Prostate gland (tissue), 2 donors: Measurements from ENCODE around the gene OGFOD1. TPM values are rescaled to one million over a fixed set of nuclear protein-coding genes. Genes with fewer than 3 reads are reported as not detected.

Source experiments
- DNase-seq: peaks from one replicate; pipeline ENCODE4 v3.0.0-alpha.2; 2019; ENCODE audit warnings: low spot score
- H3K27ac ChIP-seq, 2 donors: fragments of 200-600 bp; sonication (generic); 2 replicates each; pipeline ENCODE4 v1.5.1; 2017 to 2019
- H3K27me3 ChIP-seq: fragments of 200-600 bp; sonication (generic); replicated peaks from 2 replicates; pipeline ENCODE4 v1.5.1; 2019; ENCODE audit not compliant: insufficient read depth
- H3K36me3 ChIP-seq, 2 donors: fragments of 200-600 bp; sonication (generic); 1 replicate in 1 of 2; 2 replicates in 1 of 2; pipeline versions ENCODE4 v1.5.1 to v1.8.1; 2017 to 2019
- H3K4me1 ChIP-seq: fragments of 200-600 bp; sonication (generic); replicated peaks from 2 replicates; pipeline ENCODE4 v1.5.1; 2019
- H3K4me3 ChIP-seq, 2 donors: fragments of 200-600 bp; sonication (generic); 2 replicates each; pipeline ENCODE4 v1.5.1; 2017 to 2019
- H3K9me3 ChIP-seq: fragments of 200-600 bp; sonication (generic); 2 replicates; pipeline ENCODE4 v1.5.1; 2017
- CTCF ChIP-seq, 4 experiments: fragments of 200-600 bp in 2 of 4; fragments of 450-650 bp in 2 of 4; sonication (generic) in 2 of 4; IDR thresholded peaks; 1 replicate in 3 of 4; 2 replicates in 1 of 4; pipeline ENCODE4 v1.5.1; 2016 to 2019; ENCODE audit warnings: antibody characterized with exemption in 4 of 4, mild to moderate bottlenecking in 2 of 4, moderate library complexity in 2 of 4
- POLR2A ChIP-seq: fragments of 450-650 bp; IDR thresholded peaks from one replicate; pipeline ENCODE4 v1.6.1; 2016; ENCODE audit warnings: antibody characterized with exemption, mild to moderate bottlenecking
- POLR2AphosphoS5 ChIP-seq: sonication (generic); formaldehyde crosslinking; IDR thresholded peaks from one replicate; pipeline ENCODE4 v1.6.1; 2017; ENCODE audit warnings: antibody characterized with exemption
- WGBS: methylation state at CpG from one replicate; pipeline ENCODE4 v1.1.5; 2018; 5-methylcytosine and 5-hydroxymethylcytosine counted together
- intact Hi-C: fragments of 100-400 bp; cut with DNase I; formaldehyde crosslinking; loops from one replicate; pipeline ENCODE4 v1.14.2; 2022
- total RNA-seq, 2 donors: library from RNA; depleted of rRNA; stranded (reverse); fragments of >200 nt; gene quantifications; one replicate each; pipeline ENCODE4 v1.1.0, GENCODE V29; 2016

OGFOD1 gene
- total RNA-seq, 2 donors from 2014 or later: 18.5 to 57.2 TPM

GRCh38 chr16:56477096-56477878, 25.9 kb downstream of the OGFOD1 start:
- TF ChIP-seq CTCF (IDR thresholded peaks at IDR 0.05) (no peak), POLR2A (no peak), POLR2AphosphoS5 (no peak)
- no peak overlapping the region for H3K4me3 ChIP-seq
- no peaks in the 10 kb centered on the region for H3K4me1 ChIP-seq
- DNase-seq: no peak
- intact Hi-C loops: no loop called here
- 88% methylated on average over 2 of the region's 2 CpGs for WGBS
- H3K9me3 ChIP-seq: no peaks in the 10 kb centered on the region
- no peak overlapping the region for H3K27ac ChIP-seq
- peaks cover 0 to 5% of the 10 kb centered on the region in 2 donors for H3K36me3 ChIP-seq
- no peaks in the 10 kb centered on the region for H3K27me3 ChIP-seq

- no peaks in the 10 kb centered on the region for H3K9me3 ChIP-seq
- no peak overlapping the region for H3K4me3 ChIP-seq
- no peaks in the 10 kb centered on the region for H3K27me3 ChIP-seq
- WGBS: 76% methylated on average over 2 of the region's 2 CpGs
- H3K36me3 ChIP-seq: peaks cover 0 to 5% of the 10 kb centered on the region in 2 donors
- DNase-seq: no peak
- no peaks in the 10 kb centered on the region for H3K4me1 ChIP-seq
- H3K27ac ChIP-seq: no peak overlapping the region
- TF ChIP-seq CTCF (IDR thresholded peaks at IDR 0.05) (no peak), POLR2A (no peak)
- intact Hi-C loops: no loop called here
These were observed 27.1 kb downstream of the OGFOD1 start for GRCh38 chr16:56478281-56479049.

- 98% methylated on average over 2 of the region's 2 CpGs for WGBS
- H3K36me3 ChIP-seq: peaks cover 0 to 5% of the 10 kb centered on the region in 2 donors
These were observed 28.1 kb downstream of the OGFOD1 start for GRCh38 chr16:56479469-56479868.

DNA sequence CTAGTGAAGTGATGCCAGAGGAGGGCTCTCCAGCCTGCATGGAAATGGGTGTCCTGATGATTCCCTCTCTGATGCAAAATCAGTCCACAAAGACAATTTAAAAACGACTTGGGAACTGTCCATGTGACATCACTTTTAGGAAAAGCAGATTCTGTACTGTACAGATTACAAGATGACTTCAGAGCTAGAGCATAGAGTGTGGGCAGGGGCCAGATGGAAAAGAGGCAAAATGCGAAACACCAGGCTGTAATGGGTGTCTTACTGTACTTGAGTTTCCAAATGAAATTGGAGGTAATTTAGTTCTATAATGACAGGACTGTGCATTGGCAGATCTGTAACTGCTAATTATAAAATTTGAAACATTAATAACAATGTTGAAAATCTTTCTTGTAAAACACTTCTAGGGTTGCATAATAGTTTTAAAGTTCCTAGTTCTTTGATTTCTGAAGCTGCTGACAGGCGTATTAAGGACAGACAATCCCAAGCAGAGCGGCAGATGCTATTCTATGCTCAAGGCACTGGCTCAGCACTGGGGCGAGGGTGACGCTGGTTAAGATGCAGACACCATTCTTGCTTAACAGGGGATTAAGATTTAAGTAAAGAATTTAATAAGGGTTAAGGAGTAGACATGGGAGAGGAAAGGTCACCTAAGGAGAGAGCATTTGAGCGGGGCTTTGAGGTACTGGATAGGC, 29.6 kb downstream of the OGFOD1 start:
- no peak for TF ChIP-seq CTCF (IDR thresholded peaks at IDR 0.05)
- TF ChIP-seq POLR2A: no peak
- no peak for TF ChIP-seq POLR2AphosphoS5
- DNase-seq: no peak
- Histone ChIP-seq H3K4me1 (no peaks in the 10 kb centered on the region), H3K27ac (no peak overlapping the region), H3K9me3 (no peaks in the 10 kb centered on the region), H3K36me3 (peaks cover 0 to 5% of the 10 kb centered on the region in 2 donors), H3K27me3 (no peaks in the 10 kb centered on the region), H3K4me3 (no peak overlapping the region)
- intact Hi-C loops: no loop called here
- 80% methylated on average over 7 of the region's 7 CpGs for WGBS

More at GRCh38 chr16:56479469-56479868, 28.1 kb downstream of the OGFOD1 start:
- H3K27ac ChIP-seq: no peak overlapping the region
- no peak for DNase-seq
- H3K9me3 ChIP-seq: no peaks in the 10 kb centered on the region
- H3K4me3 ChIP-seq: no peak overlapping the region
- H3K27me3 ChIP-seq: no peaks in the 10 kb centered on the region
- intact Hi-C loops: no loop called here
- no peak for TF ChIP-seq CTCF (IDR thresholded peaks at IDR 0.05)
- TF ChIP-seq POLR2A: no peak
- TF ChIP-seq POLR2AphosphoS5: no peak
- H3K4me1 ChIP-seq: no peaks in the 10 kb centered on the region
